Chondrocyte (in vitro differentiated cells): ENCODE measurements around the gene SEMA3E. TPM values are rescaled to one million over a fixed set of nuclear protein-coding genes. Genes with fewer than 3 reads are reported as not detected.

ENCODE experiments used
- DNase-seq: peaks from one replicate; pipeline ENCODE4 v3.0.0; 2021; ENCODE audit warnings: mixed read lengths, low spot score
- H3K27ac Mint-ChIP-seq: one replicate; pipeline ENCODE4 v1.8.0; 2021; ENCODE audit warnings: mild to moderate bottlenecking, moderate library complexity, mixed read lengths; ENCODE audit not compliant: unreplicated experiment
- H3K27me3 Mint-ChIP-seq: 2 replicates; pipeline ENCODE4 v1.8.0; 2021; ENCODE audit warnings: low read depth, mixed read lengths
- H3K36me3 Mint-ChIP-seq: 2 replicates; pipeline ENCODE4 v1.8.0; 2021; ENCODE audit warnings: low read depth, mixed read lengths
- H3K4me1 Mint-ChIP-seq: 2 replicates; pipeline ENCODE4 v1.8.0; 2021; ENCODE audit warnings: low read depth, mild to moderate bottlenecking, mixed read lengths
- H3K4me3 Mint-ChIP-seq: one replicate; pipeline ENCODE4 v1.8.0; 2021; ENCODE audit warnings: mild to moderate bottlenecking, moderate library complexity, mixed read lengths; ENCODE audit not compliant: unreplicated experiment
- H3K9me3 Mint-ChIP-seq: 2 replicates; pipeline ENCODE4 v1.8.0; 2021; ENCODE audit warnings: low read depth, mixed read lengths
- CTCF ChIP-seq: fragments of 200-600 bp; sonication (generic); IDR thresholded peaks from 2 replicates; pipeline ENCODE4 v1.5.0; 2021; ENCODE audit warnings: antibody characterized with exemption, mild to moderate bottlenecking, moderate library complexity
- total RNA-seq: library from RNA; stranded (reverse); gene quantifications from 3 replicates; pipeline ENCODE4 v1.2.1, GENCODE V29; 2021

The SEMA3E gene
- total RNA-seq, 1 donor from 2014 or later = 3.7 TPM

- no peak overlapping the region for H3K4me3 Mint-ChIP-seq
- DNase-seq = no peak
Measured at GRCh38 chr7:83427884-83428283, 221.1 kb downstream of the SEMA3E start.

GRCh38 chr7:83426325-83426724, 222.6 kb downstream of the SEMA3E start:
- Mint-ChIP-seq H3K4me3 (no peak overlapping the region), H3K27ac (no peak overlapping the region), H3K36me3 (no peaks in the 10 kb centered on the region), H3K4me1 (peaks cover 12% of the 10 kb centered on the region), H3K27me3 (no peaks in the 10 kb centered on the region), H3K9me3 (no peaks in the 10 kb centered on the region)
- no peak for DNase-seq
- TF ChIP-seq CTCF = no peak

More at GRCh38 chr7:83427884-83428283, 221.1 kb downstream of the SEMA3E start:
- TF ChIP-seq CTCF = no peak
- H3K4me1 Mint-ChIP-seq = peaks cover 12% of the 10 kb centered on the region
- H3K9me3 Mint-ChIP-seq = no peaks in the 10 kb centered on the region
- H3K36me3 Mint-ChIP-seq = no peaks in the 10 kb centered on the region
- no peak overlapping the region for H3K27ac Mint-ChIP-seq
- H3K27me3 Mint-ChIP-seq = no peaks in the 10 kb centered on the region

GRCh38 chr7:83419013-83419412, 229.9 kb downstream of the SEMA3E start:
- Mint-ChIP-seq H3K4me1 (no peaks in the 10 kb centered on the region), H3K4me3 (no peak overlapping the region), H3K36me3 (no peaks in the 10 kb centered on the region), H3K9me3 (peaks cover 3% of the 10 kb centered on the region), H3K27me3 (no peaks in the 10 kb centered on the region), H3K27ac (no peak overlapping the region)
- DNase-seq = no peak
- TF ChIP-seq CTCF = no peak

- H3K27me3 Mint-ChIP-seq = no peaks in the 10 kb centered on the region
- TF ChIP-seq CTCF = no peak
- peaks cover 6% of the 10 kb centered on the region for H3K4me1 Mint-ChIP-seq
- no peak for DNase-seq
- no peaks in the 10 kb centered on the region for H3K36me3 Mint-ChIP-seq
- H3K9me3 Mint-ChIP-seq = peaks cover 3% of the 10 kb centered on the region
- no peak overlapping the region for H3K27ac Mint-ChIP-seq
- H3K4me3 Mint-ChIP-seq = no peak overlapping the region
Measured at GRCh38 chr7:83415840-83416239, 233.1 kb downstream of the SEMA3E start.

- TF ChIP-seq CTCF = no peak
- H3K4me3 Mint-ChIP-seq = no peak overlapping the region
Measured at GRCh38 chr7:83414947-83415346, 234.0 kb downstream of the SEMA3E start.

More at GRCh38 chr7:83414947-83415346, 234.0 kb downstream of the SEMA3E start:
- no peak for DNase-seq
- Mint-ChIP-seq H3K27ac (no peak overlapping the region), H3K9me3 (peaks cover 3% of the 10 kb centered on the region), H3K4me1 (peaks cover 6% of the 10 kb centered on the region), H3K36me3 (no peaks in the 10 kb centered on the region), H3K27me3 (no peaks in the 10 kb centered on the region)
